Middle frontal gyrus (tissue), 1 donor: ENCODE results near the gene MED8.

Experiments used
- DNase-seq: peaks from one replicate; pipeline ENCODE4 v3.0.0-alpha.2; 2015; ENCODE audit warnings: low spot score; ENCODE audit errors: extremely low spot score

MED8 gene

GRCh38 chr1:43363283-43363934 lies 26.2 kb downstream of the MED8 start:
- no peak for DNase-seq

- no peak for DNase-seq
These were observed 29.0 kb downstream of the MED8 start for GRCh38 chr1:43360616-43361015.

- no peak for DNase-seq
These were observed 29.9 kb downstream of the MED8 start for GRCh38 chr1:43359696-43360095.

- DNase-seq, result peak; percentile 96
These were observed 30.6 kb downstream of the MED8 start, which contains the start of gene CDC20 for GRCh38 chr1:43358746-43359693. Gene CDC20, plus strand, starts transcription at chr1:43358981. Its CDS starts 235 bp downstream, at chr1:43359216.

GRCh38 chr1:43358121-43358745 lies 31.4 kb downstream of the MED8 start:
- no peak for DNase-seq

GRCh38 chr1:43357251-43357650 lies 32.3 kb downstream of the MED8 start:
- DNase-seq, result no peak

- no peak for DNase-seq
These were observed 34.7 kb downstream of the MED8 start for GRCh38 chr1:43354936-43355335.

- DNase-seq, result no peak
These were observed 35.1 kb downstream of the MED8 start for GRCh38 chr1:43354471-43354870.

- no peak for DNase-seq
These were observed 36.7 kb downstream of the MED8 start for GRCh38 chr1:43352881-43353280.

GRCh38 chr1:43352351-43352705 lies 37.3 kb downstream of the MED8 start:
- no peak for DNase-seq

GRCh38 chr1:43351421-43352350 lies 37.9 kb downstream of the MED8 start:
- DNase-seq, result no peak

- no peak for DNase-seq
These were observed 38.6 kb downstream of the MED8 start for GRCh38 chr1:43350976-43351375.

GRCh38 chr1:43349594-43350306 lies 39.9 kb downstream of the MED8 start:
- DNase-seq, result no peak

GRCh38 chr1:43348809-43349593 lies 40.6 kb downstream of the MED8 start:
- DNase-seq, result no peak

- no peak for DNase-seq
These were observed 41.2 kb downstream of the MED8 start for GRCh38 chr1:43348343-43348808.

- DNase-seq, result no peak
These were observed 43.0 kb downstream of the MED8 start for GRCh38 chr1:43346636-43347035.

GRCh38 chr1:43345120-43345519 lies 44.5 kb downstream of the MED8 start:
- no peak for DNase-seq

- DNase-seq, result no peak
These were observed 45.2 kb downstream of the MED8 start for GRCh38 chr1:43344267-43344850.

GRCh38 chr1:43340559-43340958 lies 49.0 kb downstream of the MED8 start:
- DNase-seq, result no peak
